GM19035 (cell line): ENCODE data around the gene MAP3K6.

Experiments used
- ATAC-seq: cut with Tn5 transposase; IDR thresholded peaks from one replicate; pipeline ENCODE4 v1.9.1; 2021; ENCODE audit not compliant: unreplicated experiment

The MAP3K6 gene

GRCh38 chr1:27336756-27337155, 30.0 kb downstream of the MAP3K6 start:
- ATAC-seq: no peak

- no peak for ATAC-seq
Observed at GRCh38 chr1:27335506-27336422, 31.0 kb downstream of the MAP3K6 start.

GRCh38 chr1:27333717-27334279, 33.0 kb downstream of the MAP3K6 start:
- no peak for ATAC-seq

- no peak for ATAC-seq
Observed at GRCh38 chr1:27332536-27333281, 34.1 kb downstream of the MAP3K6 start.

- ATAC-seq: no peak
Observed at GRCh38 chr1:27331922-27332321, 34.8 kb downstream of the MAP3K6 start.

- ATAC-seq: no peak
Observed at GRCh38 chr1:27331426-27331825, 35.3 kb downstream of the MAP3K6 start.

- no peak for ATAC-seq
Observed at GRCh38 chr1:27330786-27331185, 36.0 kb downstream of the MAP3K6 start.

GRCh38 chr1:27327964-27328363, 38.8 kb downstream of the MAP3K6 start:
- no peak for ATAC-seq

- no peak for ATAC-seq
Observed at GRCh38 chr1:27325286-27325685, 41.5 kb downstream of the MAP3K6 start.

- ATAC-seq: no peak
Observed at GRCh38 chr1:27322569-27323240, 44.1 kb downstream of the MAP3K6 start.

GRCh38 chr1:27321813-27322568, 44.8 kb downstream of the MAP3K6 start, which contains the start of gene TMEM222:
TSS of gene TMEM222 (plus strand) at chr1:27322163. CDS start at chr1:27322198, 35 bp downstream.
- peak; percentile 93 for ATAC-seq

GRCh38 chr1:27318596-27318995, 48.2 kb downstream of the MAP3K6 start:
- ATAC-seq: no peak

- ATAC-seq: no peak
Observed at GRCh38 chr1:27318136-27318535, 48.6 kb downstream of the MAP3K6 start.

- no peak for ATAC-seq
Observed at GRCh38 chr1:27316860-27317259, 49.9 kb downstream of the MAP3K6 start.

GRCh38 chr1:27314737-27315136, 52.0 kb downstream of the MAP3K6 start:
- no peak for ATAC-seq

GRCh38 chr1:27314169-27314568, 52.6 kb downstream of the MAP3K6 start:
- no peak for ATAC-seq

GRCh38 chr1:27307874-27308598, 58.7 kb downstream of the MAP3K6 start:
- ATAC-seq: no peak

GRCh38 chr1:27306892-27307761, 59.6 kb downstream of the MAP3K6 start:
- ATAC-seq: no peak

- ATAC-seq: no peak
Observed at GRCh38 chr1:27306071-27306470, 60.7 kb downstream of the MAP3K6 start.
